ENCODE measurements around the gene DNAJB11. TPM values are rescaled to one million over a fixed set of nuclear protein-coding genes. Genes with fewer than 3 reads are reported as not detected.
"Not testable (repeated sequence)": the region's sequence is repeated elsewhere in the genome, so short reads cannot be mapped to it uniquely, and the experiment has no call there.

The DNAJB11 gene
- total and polyA plus RNA-seq, 2 donors from 2014 or later = 45.0 to 46.4 TPM

- no peaks in the 10 kb centered on the region for H3K27me3 ChIP-seq (ENCODE audit: control insufficient read depth, insufficient read depth, low read length)
- FAIRE-seq = no peak
- H3K36me3 ChIP-seq (ENCODE audit: control insufficient read depth in 2 of 3, insufficient read depth in 3 of 3, low read length in 3 of 3) = no peaks in the 10 kb centered on the region
- TF ChIP-seq CTCF (IDR thresholded peaks at IDR 0.05; ENCODE audit: borderline replicate concordance, extremely low read depth, insufficient read depth) = no peak
- no peaks in the 10 kb centered on the region for H3K4me1 ChIP-seq (ENCODE audit: control insufficient read depth in 2 of 3, insufficient read depth in 2 of 3, low read depth in 1 of 3, low read length in 3 of 3)
- no peaks in the 10 kb centered on the region for H3K9me3 ChIP-seq (ENCODE audit: control insufficient read depth in 2 of 3, insufficient read depth in 1 of 3, low read length in 3 of 3)
- intact Hi-C loops (cut with DNase I) = no loop called here
- H3K27ac ChIP-seq (ENCODE audit: low read depth in 2 of 2, low read length in 2 of 2) = no peak overlapping the region
- no peak overlapping the region for H3K9ac ChIP-seq (ENCODE audit: low read length in 3 of 3)
- DNase-seq = no peak
- H3K4me3 ChIP-seq (ENCODE audit: low read length in 3 of 3) = no peak overlapping the region
These were observed 60.6 kb downstream of the DNAJB11 start for GRCh38 chr3:186630950-186631641.

GRCh38 chr3:186633481-186633880 lies 63.0 kb downstream of the DNAJB11 start:
- TF ChIP-seq CTCF (IDR thresholded peaks at IDR 0.05; ENCODE audit: borderline replicate concordance, extremely low read depth, insufficient read depth) = no peak
- H3K27me3 ChIP-seq (ENCODE audit: control insufficient read depth, insufficient read depth, low read length) = no peaks in the 10 kb centered on the region
- H3K27ac ChIP-seq (ENCODE audit: low read depth in 2 of 2, low read length in 2 of 2) = no peak overlapping the region
- H3K9ac ChIP-seq (ENCODE audit: low read length in 3 of 3) = no peak overlapping the region
- no peak overlapping the region for H3K4me3 ChIP-seq (ENCODE audit: low read length in 3 of 3)
- H3K9me3 ChIP-seq (ENCODE audit: control insufficient read depth in 2 of 3, insufficient read depth in 1 of 3, low read length in 3 of 3) = no peaks in the 10 kb centered on the region
- intact Hi-C loops (cut with DNase I) = no loop called here
- no peak for FAIRE-seq
- H3K36me3 ChIP-seq (ENCODE audit: control insufficient read depth in 2 of 3, insufficient read depth in 3 of 3, low read length in 3 of 3) = no peaks in the 10 kb centered on the region
- H3K4me1 ChIP-seq (ENCODE audit: control insufficient read depth in 2 of 3, insufficient read depth in 2 of 3, low read depth in 1 of 3, low read length in 3 of 3) = no peaks in the 10 kb centered on the region
- DNase-seq = no peak

- H3K36me3 ChIP-seq (ENCODE audit: control insufficient read depth in 2 of 3, insufficient read depth in 3 of 3, low read length in 3 of 3); FAIRE-seq; H3K27me3 ChIP-seq (ENCODE audit: control insufficient read depth, insufficient read depth, low read length); H3K9me3 ChIP-seq (ENCODE audit: control insufficient read depth in 2 of 3, insufficient read depth in 1 of 3, low read length in 3 of 3); DNase-seq; H3K4me1 ChIP-seq (ENCODE audit: control insufficient read depth in 2 of 3, insufficient read depth in 2 of 3, low read depth in 1 of 3, low read length in 3 of 3); H3K27ac ChIP-seq (ENCODE audit: low read depth in 2 of 2, low read length in 2 of 2); intact Hi-C loops (cut with DNase I); H3K9ac ChIP-seq (ENCODE audit: low read length in 3 of 3); H3K4me3 ChIP-seq (ENCODE audit: low read length in 3 of 3): not testable (repeated sequence)
These were observed 63.7 kb downstream of the DNAJB11 start for GRCh38 chr3:186634207-186634606.

Other genes with a start within 250 kb of the DNAJB11 start
- gene DGKG, start 208.5 kb upstream of the DNAJB11 start, total RNA-seq = 11.4 TPM
- gene DGKG, start 208.5 kb upstream of the DNAJB11 start, polyA plus RNA-seq (ENCODE audit: insufficient read depth, low read depth, low replicate concordance) = 0.95 TPM
- gene CRYGS, start 26.3 kb upstream of the DNAJB11 start, total RNA-seq = 2.9 TPM
- gene CRYGS, start 26.3 kb upstream of the DNAJB11 start, polyA plus RNA-seq (ENCODE audit: insufficient read depth, low read depth, low replicate concordance) = 3.7 TPM
- 13.3 TPM for gene TBCCD1, start 3.4 kb upstream of the DNAJB11 start, total RNA-seq
- gene TBCCD1, start 3.4 kb upstream of the DNAJB11 start, polyA plus RNA-seq (ENCODE audit: insufficient read depth, low read depth, low replicate concordance) = 6.2 TPM
- gene AHSG, start 42.3 kb downstream of the DNAJB11 start, total RNA-seq = not detected
- gene AHSG, start 42.3 kb downstream of the DNAJB11 start, polyA plus RNA-seq (ENCODE audit: insufficient read depth, low read depth, low replicate concordance) = 0.34 TPM
- gene FETUB, start 69.7 kb downstream of the DNAJB11 start, total RNA-seq = not detected
- not detected for gene FETUB, start 69.7 kb downstream of the DNAJB11 start, polyA plus RNA-seq (ENCODE audit: insufficient read depth, low read depth, low replicate concordance)
- 0.35 TPM for gene HRG, start 95.3 kb downstream of the DNAJB11 start, total RNA-seq
- 22.8 TPM for gene HRG, start 95.3 kb downstream of the DNAJB11 start, polyA plus RNA-seq (ENCODE audit: insufficient read depth, low read depth, low replicate concordance)
- 8.7 TPM for gene KNG1, start 146.6 kb downstream of the DNAJB11 start, total RNA-seq
- 710 TPM for gene KNG1, start 146.6 kb downstream of the DNAJB11 start, polyA plus RNA-seq (ENCODE audit: insufficient read depth, low read depth, low replicate concordance)
- gene EIF4A2, start 212.9 kb downstream of the DNAJB11 start, total RNA-seq = 333 TPM
- 310 TPM for gene EIF4A2, start 212.9 kb downstream of the DNAJB11 start, polyA plus RNA-seq (ENCODE audit: insufficient read depth, low read depth, low replicate concordance)
- gene RFC4, start 235.8 kb downstream of the DNAJB11 start, total RNA-seq = 8.9 TPM
- gene RFC4, start 235.8 kb downstream of the DNAJB11 start, polyA plus RNA-seq (ENCODE audit: insufficient read depth, low read depth, low replicate concordance) = 11.1 TPM

Measured in kidney (tissue), 14 donors.